Liver (tissue), 3 donors: ENCODE measurements around the gene NCOR1.

Experiments used
- CTCF ChIP-seq: fragments of 150-350 bp; IDR thresholded peaks from 2 replicates; pipeline ENCODE4 v1.5.1; 2017; ENCODE audit warnings: improper control_type of control experiment, low read depth, low read length; ENCODE audit not compliant: missing input control
- HNF4G ChIP-seq: IDR thresholded peaks from 2 replicates; pipeline ENCODE4 v1.6.1; 2016; ENCODE audit warnings: antibody characterized with exemption
- MAX ChIP-seq: IDR thresholded peaks from 2 replicates; pipeline ENCODE4 v1.6.1; 2016; ENCODE audit warnings: antibody characterized with exemption
- RAD21 ChIP-seq, 2 donors: IDR thresholded peaks; 2 replicates each; pipeline ENCODE4 v1.6.1; 2016; ENCODE audit warnings: antibody characterized with exemption in 2 of 2, mild to moderate bottlenecking in 2 of 2
- REST ChIP-seq: IDR thresholded peaks from 2 replicates; pipeline ENCODE4 v1.6.1; 2016; ENCODE audit warnings: antibody characterized with exemption, mild to moderate bottlenecking
- donor health status: healthy.
- donor health status: healthy.

GRCh38 chr17:16121915-16122314 lies 93.4 kb downstream of the NCOR1 start:
- TF ChIP-seq CTCF = no peak
- no peak for TF ChIP-seq MAX
- TF ChIP-seq REST = no peak
- TF ChIP-seq RAD21 (IDR thresholded peaks at IDR 0.05) = no peak
- TF ChIP-seq HNF4G = no peak
